ENCODE data around the gene PDE4A. TPM values are rescaled to one million over a fixed set of nuclear protein-coding genes. Genes with fewer than 3 reads are reported as not detected.
A peak's percentile ranks its signal among the peaks of the same experiment; 100 is the strongest.

Gene PDE4A
- polyA plus RNA-seq, 3 donors, result 4.7 to 14.8 (median 5.8) TPM

DNA sequence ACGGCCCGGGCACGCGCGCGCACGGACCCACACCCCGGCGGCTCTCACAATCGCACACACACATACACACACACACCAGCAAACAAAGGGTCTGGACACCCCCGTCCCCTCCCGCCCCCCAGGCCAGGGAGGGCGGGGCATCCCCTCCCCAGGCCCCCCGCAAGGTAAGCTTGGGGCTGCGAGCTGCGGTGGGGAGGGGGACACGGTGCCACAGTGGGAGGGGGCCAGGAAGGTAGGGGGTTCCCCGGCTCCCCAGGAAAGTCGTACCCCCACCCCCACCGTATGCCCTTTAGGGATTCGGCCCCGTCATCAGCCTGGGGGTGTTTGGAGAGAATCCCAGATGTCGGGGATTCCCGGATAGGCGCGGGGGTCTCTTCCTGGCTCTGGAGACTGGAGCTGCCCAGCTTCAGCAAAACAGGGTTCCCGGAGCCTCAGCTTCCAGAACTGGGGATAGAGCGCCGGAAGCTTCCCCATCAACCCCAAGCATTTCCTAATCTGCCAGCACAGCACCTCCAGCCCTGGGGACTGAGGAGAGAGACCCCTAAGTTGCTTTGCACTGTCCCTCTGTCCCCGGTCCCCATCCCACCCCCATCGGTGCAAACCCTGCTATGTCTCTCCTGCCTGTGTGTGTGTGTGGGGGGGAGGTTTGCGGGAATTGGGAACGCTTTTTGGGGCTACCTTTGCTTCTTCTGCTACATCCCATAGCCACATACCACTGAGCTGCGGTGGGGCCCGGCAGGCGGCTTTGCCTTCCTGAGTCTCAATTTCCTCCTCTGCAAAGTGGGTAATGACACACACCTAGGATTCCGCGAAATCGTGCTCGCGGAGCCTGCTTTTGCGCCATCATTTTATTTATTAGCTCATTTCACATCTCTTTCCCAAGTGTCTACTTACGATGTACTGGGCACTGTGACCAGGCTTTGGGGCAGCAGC lies 15.2 kb upstream of the PDE4A start:
- H3K9ac ChIP-seq (ENCODE audit: insufficient read depth, low read length, poor library complexity, severe bottlenecking), result no peak overlapping the region

DNA sequence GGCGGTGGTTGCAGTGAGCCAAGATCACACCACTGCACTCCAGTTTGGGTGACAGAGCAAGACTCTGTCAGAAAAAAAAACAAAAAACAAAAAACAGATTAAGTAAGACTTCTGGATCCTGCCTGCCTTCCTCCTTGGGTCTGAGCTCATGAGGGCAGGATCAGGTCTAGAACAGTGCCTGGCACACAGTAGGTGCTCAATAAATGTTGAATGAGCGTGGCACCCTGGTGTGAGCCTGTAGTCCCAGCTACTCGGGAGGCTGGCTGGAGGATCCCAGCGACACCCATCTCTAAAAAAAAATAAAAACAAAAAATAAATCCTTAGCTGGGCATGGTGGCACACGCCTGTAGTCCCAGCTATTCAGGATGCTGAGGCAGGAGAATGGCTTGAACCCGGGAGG lies 14.1 kb upstream of the PDE4A start:
- Mint-ChIP-seq H3K9me3 (peaks cover 0 to 4% (median 0%) of the 10 kb centered on the region in 7 donors), H3K4me1 (peaks cover 81% of the 10 kb centered on the region), H3K36me3 (peaks cover 4 to 8% of the 10 kb centered on the region in 2 donors), H3K4me3 (no peak overlapping the region), H3K27ac (peak overlapping the region in 6 of 7 donors; percentile 77 to 93 (median 91)), H3K27me3 (ENCODE audit: low read depth in 3 of 3) (peaks cover 15 to 26% (median 17%) of the 10 kb centered on the region in 3 donors)
- peaks cover 87 to 94% of the 10 kb centered on the region in 2 donors for H3K4me1 ChIP-seq (ENCODE audit: control insufficient read depth in 1 of 2, insufficient read depth in 2 of 2, low read length in 2 of 2)
- no peak overlapping the region for H2AFZ ChIP-seq (ENCODE audit: insufficient read depth, low read depth, low read length, poor library complexity, severe bottlenecking)
- no peak overlapping the region for H3K4me2 ChIP-seq (replicated peaks; ENCODE audit: extremely low read depth, low read length, poor library complexity, severe bottlenecking)
- DNase-seq, result no peak
- peaks cover 21% of the 10 kb centered on the region for H3K79me2 ChIP-seq (ENCODE audit: insufficient read depth, low read length)
- intact Hi-C loops (cut with micrococcal nuclease), result loop anchor here in 1 of 2 donors (10.0 kb wide), 1 partner anchor 159 kb away; the partner anchor contains the start of genes CDKN2D and KRI1
- H3K9ac ChIP-seq (ENCODE audit: insufficient read depth, low read length, poor library complexity, severe bottlenecking), result no peak overlapping the region
- WGBS (ENCODE audit: insufficient coverage), result 100% methylated on average over 2 of the region's 6 CpGs
- H3K9me3 ChIP-seq (replicated peaks in 1 of 2; ENCODE audit: control insufficient read depth in 1 of 2, insufficient read depth in 1 of 2, low read length in 2 of 2), result no peaks in the 10 kb centered on the region
- H4K20me1 ChIP-seq (ENCODE audit: insufficient read depth, low read length), result peaks cover 17% of the 10 kb centered on the region
- no peak overlapping the region for H3K4me3 ChIP-seq (replicated peaks in 1 of 3; ENCODE audit: low read depth in 2 of 3, low read length in 3 of 3)
- H3K27ac ChIP-seq (ENCODE audit: low read depth in 1 of 2, low read length in 2 of 2), result no peak overlapping the region
- TF ChIP-seq, protein P1, sequence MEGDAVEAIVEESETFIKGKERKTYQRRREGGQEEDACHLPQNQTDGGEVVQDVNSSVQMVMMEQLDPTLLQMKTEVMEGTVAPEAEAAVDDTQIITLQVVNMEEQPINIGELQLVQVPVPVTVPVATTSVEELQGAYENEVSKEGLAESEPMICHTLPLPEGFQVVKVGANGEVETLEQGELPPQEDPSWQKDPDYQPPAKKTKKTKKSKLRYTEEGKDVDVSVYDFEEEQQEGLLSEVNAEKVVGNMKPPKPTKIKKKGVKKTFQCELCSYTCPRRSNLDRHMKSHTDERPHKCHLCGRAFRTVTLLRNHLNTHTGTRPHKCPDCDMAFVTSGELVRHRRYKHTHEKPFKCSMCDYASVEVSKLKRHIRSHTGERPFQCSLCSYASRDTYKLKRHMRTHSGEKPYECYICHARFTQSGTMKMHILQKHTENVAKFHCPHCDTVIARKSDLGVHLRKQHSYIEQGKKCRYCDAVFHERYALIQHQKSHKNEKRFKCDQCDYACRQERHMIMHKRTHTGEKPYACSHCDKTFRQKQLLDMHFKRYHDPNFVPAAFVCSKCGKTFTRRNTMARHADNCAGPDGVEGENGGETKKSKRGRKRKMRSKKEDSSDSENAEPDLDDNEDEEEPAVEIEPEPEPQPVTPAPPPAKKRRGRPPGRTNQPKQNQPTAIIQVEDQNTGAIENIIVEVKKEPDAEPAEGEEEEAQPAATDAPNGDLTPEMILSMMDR (IDR thresholded peaks at IDR 0.05), result no peak
- no peaks in the 10 kb centered on the region for H3K36me3 ChIP-seq (replicated peaks in 1 of 2; ENCODE audit: control insufficient read depth in 1 of 2, insufficient read depth in 2 of 2, low read length in 2 of 2)
- peaks cover 3 to 15% of the 10 kb centered on the region in 2 donors for H3K27me3 ChIP-seq (ENCODE audit: control insufficient read depth in 2 of 2, insufficient read depth in 2 of 2, low read length in 2 of 2)

More for the DNA sequence above, 15.2 kb upstream of the PDE4A start:
- H3K4me1 Mint-ChIP-seq, result peaks cover 84% of the 10 kb centered on the region
- TF ChIP-seq, protein P1 (IDR thresholded peaks at IDR 0.05), result no peak
- H3K36me3 ChIP-seq (replicated peaks in 1 of 2; ENCODE audit: control insufficient read depth in 1 of 2, insufficient read depth in 2 of 2, low read length in 2 of 2), result peaks cover 0 to under 1% of the 10 kb centered on the region in 2 donors
- H4K20me1 ChIP-seq (ENCODE audit: insufficient read depth, low read length), result peaks cover 28% of the 10 kb centered on the region
- peaks cover 0 to 4% (median 0%) of the 10 kb centered on the region in 7 donors for H3K9me3 Mint-ChIP-seq
- peaks cover 7 to 8% of the 10 kb centered on the region in 2 donors for H3K36me3 Mint-ChIP-seq
- peaks cover 15 to 26% (median 17%) of the 10 kb centered on the region in 3 donors for H3K27me3 Mint-ChIP-seq (ENCODE audit: low read depth in 3 of 3)
- H3K79me2 ChIP-seq (ENCODE audit: insufficient read depth, low read length), result peaks cover 31% of the 10 kb centered on the region
- under 1% methylated on average over 24 of the region's 43 CpGs for WGBS (ENCODE audit: insufficient coverage)
- no peak overlapping the region for H2AFZ ChIP-seq (ENCODE audit: insufficient read depth, low read depth, low read length, poor library complexity, severe bottlenecking)
- peak overlapping the region in 1 of 2 donors; percentile 23 for H3K27ac ChIP-seq (ENCODE audit: low read depth in 1 of 2, low read length in 2 of 2)
- DNase-seq, result peak; percentile 60 to 79 (median 72)
- peak overlapping the region in 1 of 3 experiments; percentile 98 for H3K4me3 ChIP-seq (replicated peaks in 1 of 3; ENCODE audit: low read depth in 2 of 3, low read length in 3 of 3)
- intact Hi-C loops (cut with micrococcal nuclease), result loop anchor here (1.0 to 10.0 kb wide), 4 partner anchors 16 to 160 kb away; partner anchors contain the start of genes PDE4A (in 2 of the 2), CDKN2D (in 1 of the 2) and KRI1 (in 1 of the 2)
- peaks cover 89 to 96% of the 10 kb centered on the region in 2 donors for H3K4me1 ChIP-seq (ENCODE audit: control insufficient read depth in 1 of 2, insufficient read depth in 2 of 2, low read length in 2 of 2)
- no peaks in the 10 kb centered on the region for H3K9me3 ChIP-seq (replicated peaks in 1 of 2; ENCODE audit: control insufficient read depth in 1 of 2, insufficient read depth in 1 of 2, low read length in 2 of 2)
- peak overlapping the region; percentile 96 for H3K4me2 ChIP-seq (replicated peaks; ENCODE audit: extremely low read depth, low read length, poor library complexity, severe bottlenecking)
- peak overlapping the region; percentile 94 to 95 for H3K4me3 Mint-ChIP-seq
- peak overlapping the region in 6 of 7 donors; percentile 91 to 99 (median 98) for H3K27ac Mint-ChIP-seq
- peaks cover 3 to 15% of the 10 kb centered on the region in 2 donors for H3K27me3 ChIP-seq (ENCODE audit: control insufficient read depth in 2 of 2, insufficient read depth in 2 of 2, low read length in 2 of 2)
